ENCODE measurements around the gene KPTN. TPM values are rescaled to one million over a fixed set of nuclear protein-coding genes. Genes with fewer than 3 reads are reported as not detected.

KPTN gene
- polyA plus RNA-seq, 1 donor (not counting 4 experiments of a cell fraction or from before 2014, with no cell fraction given), result 7.3 TPM

DNA sequence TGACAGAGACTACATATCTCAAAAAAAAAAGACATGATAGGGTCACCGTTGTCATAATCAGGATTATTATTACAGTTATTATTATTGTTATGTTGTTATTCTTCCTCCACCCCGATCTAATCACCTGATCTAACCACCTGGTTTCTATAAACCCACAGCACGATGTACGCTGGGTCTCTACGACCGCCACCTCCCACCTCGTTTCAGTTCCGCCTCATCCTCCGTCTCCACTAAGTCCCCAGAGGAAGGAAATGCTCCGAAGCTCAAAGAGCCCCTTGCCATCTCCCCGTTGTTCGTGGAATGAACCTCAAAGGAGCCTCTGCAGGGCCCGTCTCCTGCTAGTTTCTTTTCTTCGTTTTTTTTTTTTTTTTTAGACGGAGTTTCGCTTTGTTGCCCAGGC, 48.8 kb downstream of the KPTN start:
- FAIRE-seq (no peak), DNase-seq (ENCODE audit: low read depth, low spot score) (no peak)
- Histone ChIP-seq H3K79me2 (ENCODE audit: control insufficient read depth, insufficient read depth, low read length) (no peaks in the 10 kb centered on the region), H3K9me1 (ENCODE audit: control insufficient read depth, extremely low read depth, insufficient read depth, low read length) (no peaks in the 10 kb centered on the region), H3K4me3 (ENCODE audit: control insufficient read depth in 2 of 3, extremely low read depth in 1 of 3, insufficient read depth in 2 of 3, low read depth in 1 of 3, low read length in 3 of 3) (no peak overlapping the region), H3K36me3 (ENCODE audit: control insufficient read depth in 2 of 2, extremely low read depth in 1 of 2, insufficient read depth in 2 of 2, low read length in 2 of 2) (no peaks in the 10 kb centered on the region), H3K4me1 (ENCODE audit: control insufficient read depth, extremely low read depth, insufficient read depth, low read length) (no peaks in the 10 kb centered on the region), H3K27me3 (ENCODE audit: control insufficient read depth, extremely low read depth, insufficient read depth, low read length) (peaks cover 11% of the 10 kb centered on the region), H3K27ac (ENCODE audit: control insufficient read depth, insufficient read depth, low read length) (no peak overlapping the region), H3K9ac (ENCODE audit: control insufficient read depth, extremely low read depth, insufficient read depth, low read length) (no peak overlapping the region), H3K9me3 (ENCODE audit: control insufficient read depth, low read depth, low read length) (no peaks in the 10 kb centered on the region), H3K4me2 (ENCODE audit: control insufficient read depth, extremely low read depth, insufficient read depth, low read depth, low read length) (no peak overlapping the region), H2AFZ (ENCODE audit: control insufficient read depth, low read length) (no peak overlapping the region), H4K20me1 (ENCODE audit: control insufficient read depth, extremely low read depth, insufficient read depth, low read length) (no peaks in the 10 kb centered on the region)
- TF ChIP-seq, protein P1, sequence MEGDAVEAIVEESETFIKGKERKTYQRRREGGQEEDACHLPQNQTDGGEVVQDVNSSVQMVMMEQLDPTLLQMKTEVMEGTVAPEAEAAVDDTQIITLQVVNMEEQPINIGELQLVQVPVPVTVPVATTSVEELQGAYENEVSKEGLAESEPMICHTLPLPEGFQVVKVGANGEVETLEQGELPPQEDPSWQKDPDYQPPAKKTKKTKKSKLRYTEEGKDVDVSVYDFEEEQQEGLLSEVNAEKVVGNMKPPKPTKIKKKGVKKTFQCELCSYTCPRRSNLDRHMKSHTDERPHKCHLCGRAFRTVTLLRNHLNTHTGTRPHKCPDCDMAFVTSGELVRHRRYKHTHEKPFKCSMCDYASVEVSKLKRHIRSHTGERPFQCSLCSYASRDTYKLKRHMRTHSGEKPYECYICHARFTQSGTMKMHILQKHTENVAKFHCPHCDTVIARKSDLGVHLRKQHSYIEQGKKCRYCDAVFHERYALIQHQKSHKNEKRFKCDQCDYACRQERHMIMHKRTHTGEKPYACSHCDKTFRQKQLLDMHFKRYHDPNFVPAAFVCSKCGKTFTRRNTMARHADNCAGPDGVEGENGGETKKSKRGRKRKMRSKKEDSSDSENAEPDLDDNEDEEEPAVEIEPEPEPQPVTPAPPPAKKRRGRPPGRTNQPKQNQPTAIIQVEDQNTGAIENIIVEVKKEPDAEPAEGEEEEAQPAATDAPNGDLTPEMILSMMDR (optimal IDR thresholded peaks at IDR 0.05 in 1 of 3, IDR thresholded peaks at IDR 0.05 in 1 of 3, conservative IDR thresholded peaks at IDR 0.05 in 1 of 3; ENCODE audit: extremely low read depth in 1 of 3, insufficient read depth in 2 of 3, low read length in 3 of 3), result no peak
- no peak for TF ChIP-seq EZH2 (IDR thresholded peaks at IDR 0.05; ENCODE audit: low read length)
- dilution Hi-C loops (cut with MboI; ENCODE audit: extremely low pct_ligation_motif_present, low sequenced_read_pairs), result no loop called here

DNA sequence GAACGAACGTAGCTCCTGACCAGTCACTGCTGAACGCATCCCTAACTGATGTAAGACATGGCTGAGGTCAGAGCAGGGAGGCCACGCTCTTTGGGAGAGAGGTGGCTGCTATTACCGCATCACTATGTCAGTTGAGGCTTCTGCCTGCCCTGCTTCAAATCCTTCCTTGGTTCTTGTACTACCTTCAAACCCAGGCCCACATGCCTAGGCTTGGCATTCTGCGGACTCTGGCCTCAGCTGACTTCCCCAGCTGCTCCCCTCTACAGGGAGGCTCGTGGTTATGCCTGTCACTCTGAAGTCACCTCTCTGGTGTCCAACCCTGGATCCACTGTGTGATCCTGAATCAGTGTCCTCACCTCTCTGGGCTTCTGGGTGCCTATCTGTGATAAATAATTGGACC, 49.9 kb downstream of the KPTN start:
- Histone ChIP-seq H3K4me1 (ENCODE audit: control insufficient read depth, extremely low read depth, insufficient read depth, low read length) (no peaks in the 10 kb centered on the region), H3K27me3 (ENCODE audit: control insufficient read depth, extremely low read depth, insufficient read depth, low read length) (peaks cover 11% of the 10 kb centered on the region), H3K9ac (ENCODE audit: control insufficient read depth, extremely low read depth, insufficient read depth, low read length) (no peak overlapping the region), H2AFZ (ENCODE audit: control insufficient read depth, low read length) (no peak overlapping the region), H4K20me1 (ENCODE audit: control insufficient read depth, extremely low read depth, insufficient read depth, low read length) (no peaks in the 10 kb centered on the region), H3K4me3 (ENCODE audit: control insufficient read depth in 2 of 3, extremely low read depth in 1 of 3, insufficient read depth in 2 of 3, low read depth in 1 of 3, low read length in 3 of 3) (no peak overlapping the region), H3K79me2 (ENCODE audit: control insufficient read depth, insufficient read depth, low read length) (no peaks in the 10 kb centered on the region), H3K9me3 (ENCODE audit: control insufficient read depth, low read depth, low read length) (no peaks in the 10 kb centered on the region), H3K4me2 (ENCODE audit: control insufficient read depth, extremely low read depth, insufficient read depth, low read depth, low read length) (no peak overlapping the region), H3K36me3 (ENCODE audit: control insufficient read depth in 2 of 2, extremely low read depth in 1 of 2, insufficient read depth in 2 of 2, low read length in 2 of 2) (no peaks in the 10 kb centered on the region), H3K9me1 (ENCODE audit: control insufficient read depth, extremely low read depth, insufficient read depth, low read length) (no peaks in the 10 kb centered on the region), H3K27ac (ENCODE audit: control insufficient read depth, insufficient read depth, low read length) (no peak overlapping the region)
- no peak for TF ChIP-seq EZH2 (IDR thresholded peaks at IDR 0.05; ENCODE audit: low read length)
- no peak for FAIRE-seq
- dilution Hi-C loops (cut with MboI; ENCODE audit: extremely low pct_ligation_motif_present, low sequenced_read_pairs), result no loop called here
- no peak for DNase-seq (ENCODE audit: low read depth, low spot score)

DNA sequence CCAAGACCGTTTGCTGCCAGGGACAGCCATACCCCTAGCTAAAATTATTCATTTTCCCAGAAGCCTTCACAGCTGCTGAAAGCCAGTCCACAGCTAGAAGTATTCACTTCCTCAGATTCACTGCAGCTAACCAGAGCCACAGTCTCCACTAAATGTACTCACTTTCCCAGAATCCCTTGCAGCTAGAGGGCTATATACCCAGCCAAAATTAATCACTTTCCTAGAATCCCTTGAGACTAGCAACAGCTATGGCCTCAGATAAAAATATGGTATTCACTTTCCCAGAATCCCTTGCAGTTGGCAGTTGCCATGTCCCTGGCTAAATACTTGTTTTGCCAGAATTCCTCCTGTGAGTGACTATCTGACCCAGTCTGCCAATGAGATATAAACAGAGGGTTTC, 50.9 kb downstream of the KPTN start:
- Histone ChIP-seq H3K9me1 (ENCODE audit: control insufficient read depth, extremely low read depth, insufficient read depth, low read length) (no peaks in the 10 kb centered on the region), H3K36me3 (ENCODE audit: control insufficient read depth in 2 of 2, extremely low read depth in 1 of 2, insufficient read depth in 2 of 2, low read length in 2 of 2) (no peaks in the 10 kb centered on the region), H3K9me3 (ENCODE audit: control insufficient read depth, low read depth, low read length) (no peaks in the 10 kb centered on the region), H3K27me3 (ENCODE audit: control insufficient read depth, extremely low read depth, insufficient read depth, low read length) (peaks cover 11% of the 10 kb centered on the region), H3K79me2 (ENCODE audit: control insufficient read depth, insufficient read depth, low read length) (no peaks in the 10 kb centered on the region), H3K4me3 (ENCODE audit: control insufficient read depth in 2 of 3, extremely low read depth in 1 of 3, insufficient read depth in 2 of 3, low read depth in 1 of 3, low read length in 3 of 3) (no peak overlapping the region), H4K20me1 (ENCODE audit: control insufficient read depth, extremely low read depth, insufficient read depth, low read length) (no peaks in the 10 kb centered on the region), H2AFZ (ENCODE audit: control insufficient read depth, low read length) (no peak overlapping the region), H3K4me1 (ENCODE audit: control insufficient read depth, extremely low read depth, insufficient read depth, low read length) (peaks cover 6% of the 10 kb centered on the region), H3K27ac (ENCODE audit: control insufficient read depth, insufficient read depth, low read length) (no peak overlapping the region), H3K4me2 (ENCODE audit: control insufficient read depth, extremely low read depth, insufficient read depth, low read depth, low read length) (no peak overlapping the region), H3K9ac (ENCODE audit: control insufficient read depth, extremely low read depth, insufficient read depth, low read length) (no peak overlapping the region)
- dilution Hi-C loops (cut with MboI; ENCODE audit: extremely low pct_ligation_motif_present, low sequenced_read_pairs), result no loop called here
- TF ChIP-seq, protein P1 (optimal IDR thresholded peaks at IDR 0.05 in 1 of 3, IDR thresholded peaks at IDR 0.05 in 1 of 3, conservative IDR thresholded peaks at IDR 0.05 in 1 of 3; ENCODE audit: extremely low read depth in 1 of 3, insufficient read depth in 2 of 3, low read length in 3 of 3), result no peak
- no peak for TF ChIP-seq EZH2 (IDR thresholded peaks at IDR 0.05; ENCODE audit: low read length)
- no peak for FAIRE-seq
- DNase-seq (ENCODE audit: low read depth, low spot score), result no peak
